Stimulated activated naive CD8-positive, alpha-beta T cell treated with anti-CD3 and anti-CD28 coated beads, Interleukin-15, Interleukin-2, amounts not matched to agents 100 U/mL and 50 U/mL, for 24 hours (primary cell): ENCODE measurements around the gene MYBBP1A.
A peak's percentile ranks its signal among the peaks of the same experiment; 100 is the strongest.
"Not testable (repeated sequence)": the region's sequence is repeated elsewhere in the genome, so short reads cannot be mapped to it uniquely, and the experiment has no call there.

Experiments
- ATAC-seq: fragments of 150-1000 bp; cut with Tn5 transposase; one replicate; pipeline ENCODE4 v1.10.0; 2021
- DNase-seq: peaks from one replicate; pipeline ENCODE4 v3.0.0; 2021

MYBBP1A gene

GRCh38 chr17:4590042-4590441 lies 34.9 kb upstream of the MYBBP1A start:
- not testable (repeated sequence) for DNase-seq, ATAC-seq

GRCh38 chr17:4588898-4589625 lies 33.9 kb upstream of the MYBBP1A start:
- ATAC-seq (no peak), DNase-seq (no peak)

- DNase-seq (no peak), ATAC-seq (no peak)
Measured at GRCh38 chr17:4588391-4588790, 33.2 kb upstream of the MYBBP1A start.

- ATAC-seq, result no peak
- no peak for DNase-seq
Measured at GRCh38 chr17:4587803-4588202, 32.6 kb upstream of the MYBBP1A start.

DNA sequence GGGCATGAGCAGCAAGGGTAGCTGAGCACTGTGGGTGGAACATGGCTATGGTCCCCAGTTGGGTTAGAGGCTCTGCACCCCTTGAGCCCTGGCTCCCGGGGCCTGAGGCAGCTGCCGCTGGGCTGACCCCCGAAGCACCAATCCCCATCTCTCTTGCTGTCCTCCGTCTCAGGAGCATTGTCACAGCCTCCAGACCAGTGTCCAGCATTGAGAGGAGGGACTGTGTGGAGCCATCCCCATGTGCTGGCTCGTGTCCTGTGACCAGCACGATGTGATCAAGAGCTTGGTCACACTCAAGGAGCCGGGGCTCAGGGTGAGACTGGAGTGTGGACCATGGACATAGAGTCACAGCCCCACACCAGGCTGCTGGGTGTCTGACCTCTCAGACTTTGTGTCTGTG lies 32.0 kb upstream of the MYBBP1A start:
- ATAC-seq, result no peak
- DNase-seq, result no peak

DNA sequence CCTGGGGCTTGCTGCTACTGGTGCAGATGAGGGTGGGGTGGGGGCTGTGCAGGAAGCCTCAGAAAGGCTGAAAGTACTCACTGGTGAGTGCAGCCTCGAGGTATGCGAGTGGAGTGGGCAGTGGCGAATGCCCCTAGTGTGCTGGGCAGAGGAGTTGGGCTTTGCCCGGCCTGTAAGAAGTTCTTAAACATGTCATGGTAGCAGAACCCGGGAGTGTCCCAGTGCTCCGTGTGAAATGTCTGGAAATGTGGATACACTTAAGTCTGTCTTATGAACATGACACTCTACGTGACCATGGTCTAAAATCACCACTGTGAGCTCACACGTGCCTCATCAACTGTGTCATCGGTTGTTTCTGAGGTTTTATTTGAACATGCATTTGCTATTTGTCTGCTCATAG lies 30.9 kb upstream of the MYBBP1A start:
- no peak for DNase-seq
- ATAC-seq, result no peak

GRCh38 chr17:4585638-4585994 lies 30.4 kb upstream of the MYBBP1A start:
- no peak for DNase-seq
- no peak for ATAC-seq

DNA sequence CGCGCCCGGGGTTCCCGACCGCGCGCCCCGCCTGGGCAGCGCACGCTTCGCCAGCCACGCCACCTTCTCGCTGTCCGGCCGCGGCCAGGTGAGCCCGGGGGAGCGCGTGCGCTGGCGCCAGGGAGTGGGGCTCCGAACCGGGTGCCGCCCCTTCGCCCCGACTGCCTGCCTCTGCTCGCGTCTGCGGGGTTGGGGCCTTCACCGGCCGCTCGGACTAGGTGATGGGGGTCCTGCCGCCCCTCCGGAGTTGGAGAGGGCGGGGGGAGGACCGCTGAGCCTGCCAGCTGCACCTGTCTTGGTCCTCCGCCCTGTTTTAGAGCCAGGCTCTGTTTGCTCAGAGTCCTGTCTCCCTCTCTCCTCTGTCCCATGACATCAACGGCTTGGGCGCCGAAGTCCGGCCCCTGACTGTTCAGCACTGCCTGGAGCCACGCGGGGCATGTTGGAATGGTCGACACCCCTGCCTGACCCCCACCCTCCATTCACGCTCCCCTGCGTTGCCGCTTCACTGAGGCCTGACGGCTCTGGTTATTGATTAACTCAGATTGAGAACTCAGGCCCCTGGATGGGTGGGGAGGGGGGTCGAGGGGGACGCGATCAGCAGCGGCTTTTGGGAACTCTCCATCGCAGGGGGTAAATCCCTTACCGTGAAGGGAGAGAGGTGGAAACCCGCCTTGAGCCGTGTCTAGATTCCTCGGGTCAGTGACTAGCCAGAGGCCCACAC lies 29.9 kb upstream of the MYBBP1A start:
- ATAC-seq (no peak), DNase-seq (no peak)

DNA sequence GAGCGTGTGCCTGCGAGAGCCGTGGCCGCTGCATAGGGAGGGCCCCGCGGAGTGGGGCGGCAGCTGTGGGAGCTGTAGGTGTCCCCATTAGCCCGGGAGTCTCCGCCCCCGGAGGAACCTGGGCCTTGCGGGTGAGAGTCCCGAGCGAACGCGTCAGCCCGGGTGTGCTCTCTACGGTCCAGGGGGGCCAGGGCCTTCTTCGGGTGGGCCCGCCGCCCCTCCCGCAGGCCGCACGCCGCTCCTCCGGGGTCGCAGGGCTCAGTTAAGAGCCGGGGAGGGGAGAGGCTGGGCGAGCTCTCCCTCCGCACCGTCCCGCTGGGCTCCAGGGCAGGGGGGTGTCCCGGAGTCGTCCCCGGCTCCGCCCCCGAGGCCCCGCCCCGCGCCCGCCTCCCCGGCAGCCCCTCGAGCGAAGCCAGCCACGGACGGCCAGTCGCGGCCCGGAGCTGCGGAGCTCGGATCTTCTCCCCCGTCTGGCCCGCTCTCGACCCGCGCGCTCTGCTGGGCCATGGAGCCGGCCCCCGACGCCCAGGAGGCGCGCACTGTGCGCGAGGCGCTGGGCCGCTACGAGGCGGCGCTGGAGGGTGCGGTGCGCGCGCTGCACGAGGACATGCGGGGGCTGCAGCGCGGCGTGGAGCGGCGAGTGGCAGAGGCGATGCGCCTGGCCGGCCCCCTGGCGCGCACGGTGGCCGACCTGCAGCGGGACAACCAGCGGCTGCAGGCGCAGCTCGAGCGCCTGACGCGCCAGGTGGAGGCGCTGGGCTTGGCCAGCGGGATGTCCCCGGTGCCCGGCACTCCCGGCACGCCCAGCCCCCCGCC lies 29.1 kb upstream of the MYBBP1A start, which contains the start of gene SMTNL2:
Gene SMTNL2 (plus strand): TSS at position 429 of the 816 bp plus-strand sequence. CDS start 77 bp downstream, at position 506.
- peak; percentile 40 for DNase-seq
- peak; percentile 7 for ATAC-seq

DNA sequence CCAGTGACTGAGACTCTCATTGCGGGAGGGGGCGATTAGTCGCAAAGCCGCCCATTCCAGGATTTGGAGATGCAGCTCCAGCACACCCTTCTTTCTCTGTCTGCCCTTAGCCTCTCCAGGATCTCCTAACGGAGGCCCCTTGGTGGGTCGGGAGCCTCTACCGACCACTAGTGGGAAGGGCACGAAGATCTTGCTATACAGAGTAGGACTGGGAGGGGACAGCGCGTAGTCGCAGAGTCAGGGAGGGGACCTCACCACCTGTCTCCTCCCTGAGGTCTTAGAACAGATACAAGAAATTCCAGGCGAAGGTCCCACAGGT lies 28.6 kb upstream of the MYBBP1A start:
- DNase-seq, result no peak
- peak; percentile 33 for ATAC-seq

DNA sequence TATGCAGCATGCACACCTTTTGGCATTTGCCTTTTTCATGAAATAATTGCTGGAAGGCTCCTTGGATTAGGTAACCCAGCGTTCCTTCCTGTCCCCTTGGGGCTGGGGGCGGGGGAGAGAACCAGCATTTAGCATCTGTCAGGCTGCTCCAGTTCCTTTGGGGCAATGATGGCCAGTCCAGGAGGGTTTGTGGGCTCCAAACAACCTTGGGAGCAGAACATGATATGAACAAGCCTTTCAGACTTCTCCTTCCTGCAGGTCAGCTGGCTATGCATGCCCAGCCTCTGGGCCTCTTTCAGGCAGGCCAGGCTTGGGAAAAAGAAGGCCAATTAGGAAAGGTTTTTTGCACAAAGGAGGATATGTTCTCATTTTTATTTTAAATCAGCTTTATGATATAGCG lies 28.0 kb upstream of the MYBBP1A start:
- no peak for ATAC-seq
- no peak for DNase-seq

- DNase-seq (no peak), ATAC-seq (no peak)
Measured at GRCh38 chr17:4582691-4583090, 27.5 kb upstream of the MYBBP1A start.

GRCh38 chr17:4582101-4582501 lies 26.9 kb upstream of the MYBBP1A start:
- no peak for DNase-seq
- no peak for ATAC-seq

DNA sequence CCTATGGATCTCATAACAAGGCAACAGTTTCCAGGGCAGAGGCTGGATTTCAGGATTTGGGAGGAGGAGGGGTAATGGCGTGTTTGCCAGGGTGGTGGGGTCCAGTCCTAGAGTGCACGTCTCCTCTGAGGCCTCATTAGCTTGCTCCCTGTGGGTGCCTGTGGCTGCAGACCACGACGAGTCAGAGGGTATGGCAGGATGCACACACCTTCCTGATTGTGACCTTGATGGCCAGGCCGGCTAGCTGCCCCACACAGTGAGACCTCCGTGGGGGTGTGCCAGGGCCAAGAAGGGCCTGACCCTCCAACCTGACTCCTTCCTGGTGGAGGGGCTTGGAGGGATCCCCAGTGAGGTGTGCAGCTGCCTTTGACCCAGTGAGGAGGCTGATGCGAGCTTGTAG lies 25.1 kb upstream of the MYBBP1A start:
- no peak for ATAC-seq
- no peak for DNase-seq

- ATAC-seq (no peak), DNase-seq (no peak)
Measured at GRCh38 chr17:4579678-4580077, 24.5 kb upstream of the MYBBP1A start.

DNA sequence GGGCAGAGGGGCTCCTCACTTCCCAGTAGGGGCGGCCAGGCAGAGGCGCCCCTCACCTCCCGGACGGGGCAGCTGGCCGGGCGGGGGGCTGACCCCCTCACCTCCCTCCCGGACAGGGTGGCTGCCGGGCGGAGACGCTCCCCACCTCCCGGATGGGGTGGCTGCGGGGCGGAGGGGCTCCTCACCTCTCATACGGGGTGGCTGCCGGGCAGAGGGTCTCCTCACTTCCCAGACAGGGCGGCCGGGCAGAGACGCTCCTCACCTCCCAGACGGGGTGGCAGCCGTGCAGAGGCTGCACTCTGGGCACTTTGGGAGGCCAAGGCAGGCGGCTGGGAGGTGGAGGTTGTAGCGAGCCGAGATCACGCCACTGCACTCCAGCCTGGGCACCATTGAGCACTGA lies 23.2 kb upstream of the MYBBP1A start:
- not testable (repeated sequence) for ATAC-seq, DNase-seq

DNA sequence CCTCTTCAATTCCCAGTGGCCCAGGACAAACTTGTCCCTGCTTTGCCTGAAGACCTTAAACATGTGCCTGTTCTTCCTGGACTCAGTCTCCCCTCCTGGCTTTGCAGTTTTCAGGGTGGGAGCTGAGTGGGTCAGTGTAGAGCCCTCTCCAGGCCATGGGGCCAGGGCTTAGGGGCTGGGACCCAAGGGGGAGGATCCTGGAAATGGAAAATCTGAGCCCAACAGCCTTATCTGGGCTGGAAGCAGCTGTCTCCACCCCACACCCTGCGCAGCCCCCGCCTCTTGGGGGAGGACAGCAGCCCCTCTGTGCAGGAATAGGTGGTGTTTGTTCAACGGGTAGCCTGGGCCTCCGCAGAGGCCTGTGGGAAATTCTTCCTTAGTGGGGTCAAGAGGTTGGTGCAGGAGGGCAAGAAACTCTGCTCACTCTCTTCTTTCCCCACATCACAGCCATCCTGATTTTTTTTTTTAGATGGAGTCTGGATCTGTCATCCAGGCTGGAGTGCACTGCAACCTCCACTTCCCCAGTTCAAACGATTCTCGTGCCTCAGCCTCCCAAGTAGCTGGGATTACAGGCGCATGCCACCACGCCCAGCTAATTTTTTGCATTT lies 22.3 kb upstream of the MYBBP1A start:
- ATAC-seq, result no peak
- no peak for DNase-seq

DNA sequence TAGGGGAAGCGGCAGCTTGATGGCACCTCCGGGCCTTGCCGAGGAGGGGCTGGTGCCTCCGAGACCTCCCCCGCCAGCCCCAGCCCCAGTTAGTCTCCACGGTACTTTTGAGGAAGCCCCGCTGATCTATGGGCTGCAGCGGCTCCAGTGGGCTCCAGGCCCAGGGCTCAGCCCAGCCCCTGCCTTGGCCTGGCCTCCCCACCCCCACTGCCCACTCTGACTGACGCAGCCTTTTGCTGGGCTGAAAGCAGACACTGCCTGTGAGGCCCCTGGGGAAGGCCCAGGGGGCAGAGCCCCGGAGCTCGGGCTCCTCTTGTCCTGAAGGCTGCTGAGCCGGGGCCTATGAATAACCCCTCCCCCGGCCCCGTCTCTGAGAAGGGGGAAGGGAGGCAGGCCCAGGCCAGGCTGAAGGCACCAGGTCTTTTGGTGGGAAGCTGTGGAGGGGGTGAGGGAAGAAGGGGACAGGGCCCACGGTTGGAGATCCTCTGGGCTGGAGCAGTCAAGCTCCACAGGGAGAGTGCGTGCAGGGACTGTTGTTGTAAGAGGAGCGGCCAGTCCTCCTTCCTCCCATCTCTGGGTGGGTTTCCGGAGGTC lies 21.6 kb upstream of the MYBBP1A start:
- no peak for DNase-seq
- no peak for ATAC-seq

DNA sequence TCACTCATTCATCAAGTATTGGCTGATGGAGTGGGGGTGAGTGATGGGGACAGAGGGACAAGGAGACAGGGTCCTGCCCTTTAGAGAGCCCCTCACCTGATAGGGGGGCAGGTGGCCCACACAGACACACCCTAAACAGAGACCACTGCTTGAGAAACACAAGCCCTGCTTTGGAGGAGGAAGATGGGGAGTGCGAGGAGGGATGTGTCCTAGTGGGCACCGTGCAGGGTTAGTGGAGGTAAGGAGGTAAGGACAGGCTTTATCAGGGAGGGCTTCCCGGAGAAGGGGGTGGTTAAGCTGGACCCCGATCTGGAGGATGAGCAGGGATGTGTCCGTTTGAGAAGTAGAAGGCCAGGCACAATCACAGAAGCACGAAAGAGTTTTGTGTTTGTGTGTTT lies 21.0 kb upstream of the MYBBP1A start:
- no peak for ATAC-seq

DNA sequence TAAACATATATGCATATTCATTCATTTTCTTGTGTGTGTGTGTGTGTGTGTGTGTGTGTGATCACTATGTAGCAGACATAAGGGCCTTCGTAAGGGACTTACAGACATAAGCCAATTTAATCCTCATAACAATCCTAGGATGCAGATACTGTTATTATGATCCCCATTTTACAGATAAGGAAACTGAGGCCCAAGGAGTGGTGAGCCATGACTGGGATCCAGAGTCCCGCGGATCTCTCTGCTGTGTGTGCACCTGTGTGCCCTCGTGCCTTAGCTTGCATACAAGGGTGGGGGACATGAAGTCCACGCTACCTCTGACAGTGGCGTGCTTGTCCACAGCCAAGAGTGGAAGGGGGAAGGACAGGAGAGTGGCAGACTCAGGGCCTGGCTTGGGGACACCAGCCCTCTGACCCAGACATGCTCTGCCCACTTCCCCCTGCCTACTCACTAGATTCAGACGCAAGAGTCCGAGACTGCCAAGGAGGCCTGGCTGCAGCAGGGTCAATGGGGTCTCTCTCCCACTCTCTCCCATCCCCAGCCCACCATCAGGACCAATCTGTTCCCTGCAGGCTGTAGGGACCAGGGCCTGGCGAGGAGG lies 19.4 kb upstream of the MYBBP1A start:
- DNase-seq (no peak), ATAC-seq (no peak)

More for the DNA sequence above, 21.0 kb upstream of the MYBBP1A start:
- no peak for DNase-seq

GRCh38 chr17:4573669-4574068 lies 18.5 kb upstream of the MYBBP1A start:
- ATAC-seq, result peak; percentile 97
- DNase-seq, result peak; percentile 74

GRCh38 chr17:4573115-4573514 lies 17.9 kb upstream of the MYBBP1A start:
- ATAC-seq (no peak), DNase-seq (no peak)
